HUES6 (cell line): ENCODE measurements around the gene CXCL5.

Source experiments
- H3K27ac ChIP-seq: 2 replicates; pipeline ENCODE4 v1.7.0; 2013; ENCODE audit warnings: low read depth, mild to moderate bottlenecking, low read length, inconsistent platforms
- H3K27me3 ChIP-seq: 2 replicates; pipeline ENCODE4 v1.6.1; 2013; ENCODE audit warnings: low read length; ENCODE audit not compliant: control insufficient read depth, insufficient read depth
- H3K36me3 ChIP-seq: 2 replicates; pipeline ENCODE4 v1.6.1; 2013; ENCODE audit warnings: low read length; ENCODE audit not compliant: control insufficient read depth, insufficient read depth
- H3K4me1 ChIP-seq: 2 replicates; pipeline ENCODE4 v1.6.1; 2013; ENCODE audit warnings: low read length; ENCODE audit not compliant: control insufficient read depth, insufficient read depth
- H3K4me3 ChIP-seq: 2 replicates; pipeline ENCODE4 v1.5.1; 2013; ENCODE audit warnings: low read depth, low read length
- H3K9ac ChIP-seq: one replicate; pipeline ENCODE4 v1.6.1; 2013; ENCODE audit warnings: mild to moderate bottlenecking, low read length
- H3K9me3 ChIP-seq: 2 replicates; pipeline ENCODE4 v1.6.1; 2013; ENCODE audit warnings: low read depth, low read length; ENCODE audit not compliant: control insufficient read depth, insufficient read depth

Gene CXCL5

GRCh38 chr4:74037076-74037955 is 38.8 kb upstream of the CXCL5 start:
- Histone ChIP-seq H3K4me1 (peaks cover 14% of the 10 kb centered on the region), H3K27ac (no peak overlapping the region), H3K4me3 (peak overlapping the region; percentile 85), H3K9me3 (no peaks in the 10 kb centered on the region), H3K27me3 (peaks cover 9% of the 10 kb centered on the region), H3K36me3 (no peaks in the 10 kb centered on the region), H3K9ac (peak overlapping the region; percentile 72)

- H3K9ac ChIP-seq: no peak overlapping the region
- H3K4me3 ChIP-seq: no peak overlapping the region
- H3K27ac ChIP-seq: no peak overlapping the region
- no peaks in the 10 kb centered on the region for H3K36me3 ChIP-seq
- peaks cover under 1% of the 10 kb centered on the region for H3K27me3 ChIP-seq
- no peaks in the 10 kb centered on the region for H3K9me3 ChIP-seq
- peaks cover 8% of the 10 kb centered on the region; the same call in 1 of the 2 replicates for H3K4me1 ChIP-seq
Measured at GRCh38 chr4:74033739-74034138, 35.3 kb upstream of the CXCL5 start.

GRCh38 chr4:74032064-74032463 is 33.6 kb upstream of the CXCL5 start:
- no peak overlapping the region for H3K27ac ChIP-seq
- no peaks in the 10 kb centered on the region for H3K9me3 ChIP-seq
- H3K4me1 ChIP-seq: peaks cover 2% of the 10 kb centered on the region; the same call in 1 of the 2 replicates
- H3K4me3 ChIP-seq: no peak overlapping the region
- H3K9ac ChIP-seq: no peak overlapping the region
- H3K27me3 ChIP-seq: no peaks in the 10 kb centered on the region
- no peaks in the 10 kb centered on the region for H3K36me3 ChIP-seq

GRCh38 chr4:74031576-74031975 is 33.1 kb upstream of the CXCL5 start:
- no peaks in the 10 kb centered on the region for H3K27me3 ChIP-seq
- H3K27ac ChIP-seq: no peak overlapping the region
- no peak overlapping the region for H3K4me3 ChIP-seq
- H3K4me1 ChIP-seq: no peaks in the 10 kb centered on the region
- no peak overlapping the region for H3K9ac ChIP-seq
- H3K9me3 ChIP-seq: no peaks in the 10 kb centered on the region
- no peaks in the 10 kb centered on the region for H3K36me3 ChIP-seq

- Histone ChIP-seq H3K27me3 (no peaks in the 10 kb centered on the region), H3K9me3 (no peaks in the 10 kb centered on the region), H3K4me1 (no peaks in the 10 kb centered on the region), H3K27ac (no peak overlapping the region), H3K36me3 (no peaks in the 10 kb centered on the region), H3K9ac (no peak overlapping the region), H3K4me3 (no peak overlapping the region)
Measured at GRCh38 chr4:74030285-74030684, 31.8 kb upstream of the CXCL5 start.

DNA sequence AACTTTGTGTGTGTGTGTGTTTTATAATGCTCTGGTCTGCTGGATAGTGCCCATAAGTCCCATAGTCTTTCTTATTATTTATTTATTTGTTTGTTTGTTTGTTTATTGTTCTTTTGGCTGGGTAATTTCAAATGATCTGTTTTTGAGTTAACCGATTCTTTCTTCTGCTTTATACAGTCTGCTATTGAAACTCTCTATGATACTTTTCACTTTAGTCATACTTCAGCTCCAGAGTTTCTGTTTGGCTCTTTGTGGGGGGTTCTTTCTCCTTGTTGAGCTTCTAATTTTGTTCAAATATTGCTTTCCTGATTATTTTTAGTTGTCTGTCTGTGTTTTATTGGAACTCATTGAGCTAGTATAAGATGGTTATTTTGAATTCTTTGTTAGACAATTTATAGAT is 30.0 kb upstream of the CXCL5 start:
- no peaks in the 10 kb centered on the region for H3K36me3 ChIP-seq
- no peaks in the 10 kb centered on the region for H3K27me3 ChIP-seq

DNA sequence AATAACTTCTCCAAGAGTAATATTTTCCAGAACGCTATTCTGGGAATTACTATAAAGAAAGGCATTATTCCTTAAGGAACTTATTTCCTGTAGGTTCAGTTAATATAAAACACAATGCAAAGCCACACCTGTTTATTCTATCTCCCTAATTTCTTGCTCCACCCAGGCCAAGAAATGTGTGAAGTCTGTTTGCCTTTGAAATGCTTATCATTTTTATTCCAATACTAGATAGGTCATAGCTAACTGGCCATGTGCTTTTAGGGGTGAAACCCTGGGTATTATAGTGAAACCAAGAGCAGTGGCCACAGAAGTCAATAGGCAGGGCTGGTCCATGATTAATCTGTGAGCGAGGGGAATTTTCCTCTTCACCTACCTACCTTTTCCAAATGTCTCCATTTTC is 25.2 kb upstream of the CXCL5 start:
- Histone ChIP-seq H3K9me3 (no peaks in the 10 kb centered on the region), H3K4me3 (no peak overlapping the region), H3K36me3 (no peaks in the 10 kb centered on the region), H3K27me3 (no peaks in the 10 kb centered on the region), H3K27ac (no peak overlapping the region), H3K9ac (no peak overlapping the region), H3K4me1 (no peaks in the 10 kb centered on the region)

More for the DNA sequence above, 30.0 kb upstream of the CXCL5 start:
- H3K4me1 ChIP-seq: no peaks in the 10 kb centered on the region
- H3K4me3 ChIP-seq: no peak overlapping the region
- no peaks in the 10 kb centered on the region for H3K9me3 ChIP-seq
- no peak overlapping the region for H3K9ac ChIP-seq
- H3K27ac ChIP-seq: no peak overlapping the region

- H3K9ac ChIP-seq: no peak overlapping the region
- no peaks in the 10 kb centered on the region for H3K27me3 ChIP-seq
- H3K27ac ChIP-seq: no peak overlapping the region
- H3K36me3 ChIP-seq: no peaks in the 10 kb centered on the region
- no peaks in the 10 kb centered on the region for H3K9me3 ChIP-seq
- peaks cover 3% of the 10 kb centered on the region for H3K4me1 ChIP-seq
- H3K4me3 ChIP-seq: no peak overlapping the region
Measured at GRCh38 chr4:74021601-74022000, 23.1 kb upstream of the CXCL5 start.

DNA sequence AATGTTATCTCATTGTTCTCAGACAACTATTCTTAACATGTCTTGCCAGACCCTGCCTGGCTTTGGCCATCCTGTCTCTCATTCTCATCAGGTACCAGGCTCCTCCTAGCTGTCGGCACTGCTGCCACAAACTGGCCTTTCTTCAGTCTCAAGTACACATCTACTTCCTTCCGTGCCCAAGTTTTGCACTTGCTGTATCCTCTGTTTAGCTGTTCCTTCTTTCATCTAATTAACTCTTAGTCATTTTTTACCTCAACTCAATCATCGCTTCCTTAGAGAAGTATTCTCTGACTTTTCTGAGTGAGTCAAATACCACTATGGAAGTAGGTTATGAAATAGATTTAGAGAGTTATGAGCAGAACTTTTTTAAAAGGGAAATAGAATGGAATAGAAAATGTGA is 20.3 kb upstream of the CXCL5 start:
- Histone ChIP-seq H3K36me3 (no peaks in the 10 kb centered on the region), H3K9ac (no peak overlapping the region), H3K4me3 (no peak overlapping the region), H3K4me1 (peaks cover 14% of the 10 kb centered on the region), H3K9me3 (no peaks in the 10 kb centered on the region), H3K27ac (no peak overlapping the region), H3K27me3 (no peaks in the 10 kb centered on the region)

DNA sequence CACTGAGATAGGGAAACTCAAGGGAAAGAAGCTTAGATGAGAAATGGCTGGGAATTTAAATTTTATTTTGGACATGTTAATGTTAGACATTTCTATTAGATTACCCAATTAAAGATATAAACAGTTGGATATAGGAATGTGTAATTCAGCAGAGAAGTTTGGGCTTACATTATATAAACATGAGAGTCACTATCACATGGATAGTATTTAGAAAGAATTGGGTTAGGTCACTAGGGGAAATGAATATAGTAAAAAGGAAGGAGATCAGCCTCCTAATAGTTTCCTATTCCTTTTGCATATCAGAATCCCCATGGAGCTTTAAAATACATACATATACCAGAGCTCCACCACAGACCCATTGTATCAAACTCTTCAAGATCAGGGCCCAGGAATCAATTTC is 19.6 kb upstream of the CXCL5 start:
- Histone ChIP-seq H3K27ac (no peak overlapping the region), H3K9me3 (no peaks in the 10 kb centered on the region), H3K27me3 (no peaks in the 10 kb centered on the region), H3K9ac (no peak overlapping the region), H3K4me3 (no peak overlapping the region), H3K36me3 (no peaks in the 10 kb centered on the region), H3K4me1 (peaks cover 14% of the 10 kb centered on the region)

GRCh38 chr4:74016068-74016467 is 17.6 kb upstream of the CXCL5 start:
- no peak overlapping the region for H3K9ac ChIP-seq
- peaks cover 14% of the 10 kb centered on the region for H3K4me1 ChIP-seq
- no peak overlapping the region for H3K27ac ChIP-seq
- no peak overlapping the region for H3K4me3 ChIP-seq
- H3K27me3 ChIP-seq: no peaks in the 10 kb centered on the region
- no peaks in the 10 kb centered on the region for H3K9me3 ChIP-seq
- no peaks in the 10 kb centered on the region for H3K36me3 ChIP-seq
